Hepatocyte (in vitro differentiated cells): ENCODE results near the gene HSF2BP.

Experiments used
- EZH2phosphoT487 ChIP-seq: fragments of 200-600 bp; sonication (generic); IDR thresholded peaks from one replicate; pipeline ENCODE4 v1.6.1; 2018; ENCODE audit warnings: antibody characterized with exemption, mild to moderate bottlenecking, low read depth, moderate library complexity; ENCODE audit not compliant: unreplicated experiment, severe bottlenecking
- TF ChIP-seq, protein P1 (sequence below): fragments of 200-600 bp; sonication (generic); IDR thresholded peaks from 2 replicates; pipeline ENCODE4 v1.5.1; 2016; ENCODE audit warnings: antibody characterized with exemption, mild to moderate bottlenecking; ENCODE audit not compliant: poor library complexity

DNA sequence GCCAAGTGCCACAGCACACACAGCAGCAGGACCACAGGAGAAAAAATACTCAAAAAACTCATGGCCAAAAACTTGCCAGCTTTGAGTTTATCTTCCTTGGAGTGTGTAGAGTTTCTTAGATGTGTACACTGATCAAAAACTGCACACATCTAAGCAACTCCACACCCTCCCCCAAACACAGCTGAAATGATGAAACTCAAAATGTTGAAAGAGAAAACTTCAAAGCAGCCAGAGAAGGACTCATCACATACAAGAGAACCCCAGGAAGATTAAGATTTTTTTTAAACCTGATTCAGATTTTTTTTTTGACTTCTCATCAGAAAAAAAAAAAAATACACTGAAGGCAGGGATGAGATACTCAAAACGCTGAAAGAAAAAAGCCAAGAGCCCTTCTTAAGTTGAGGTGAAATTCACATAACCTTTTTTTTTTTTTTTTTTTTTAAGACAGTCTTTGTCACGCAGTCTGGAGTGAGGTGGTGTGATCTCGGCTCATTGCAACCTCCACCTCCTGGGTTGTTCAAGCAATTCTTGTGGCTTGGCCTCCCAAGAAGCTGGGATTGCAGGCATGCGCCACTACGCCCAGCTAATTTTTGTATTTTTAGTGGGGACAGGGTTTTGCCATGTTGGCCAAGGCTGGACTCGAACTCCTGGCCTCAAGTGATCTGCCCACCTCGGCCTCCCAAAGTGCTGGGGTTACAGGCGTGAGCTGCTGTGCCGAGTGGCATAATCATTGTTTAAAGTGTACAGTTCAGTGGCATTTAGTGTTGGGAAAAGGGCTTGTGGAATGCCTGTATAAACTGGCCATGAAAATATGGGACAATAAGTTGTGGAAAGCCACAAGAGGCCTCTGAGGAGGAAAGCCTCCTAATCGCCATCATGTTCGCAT, 38.7 kb upstream of the HSF2BP start:
- TF ChIP-seq, protein P1, sequence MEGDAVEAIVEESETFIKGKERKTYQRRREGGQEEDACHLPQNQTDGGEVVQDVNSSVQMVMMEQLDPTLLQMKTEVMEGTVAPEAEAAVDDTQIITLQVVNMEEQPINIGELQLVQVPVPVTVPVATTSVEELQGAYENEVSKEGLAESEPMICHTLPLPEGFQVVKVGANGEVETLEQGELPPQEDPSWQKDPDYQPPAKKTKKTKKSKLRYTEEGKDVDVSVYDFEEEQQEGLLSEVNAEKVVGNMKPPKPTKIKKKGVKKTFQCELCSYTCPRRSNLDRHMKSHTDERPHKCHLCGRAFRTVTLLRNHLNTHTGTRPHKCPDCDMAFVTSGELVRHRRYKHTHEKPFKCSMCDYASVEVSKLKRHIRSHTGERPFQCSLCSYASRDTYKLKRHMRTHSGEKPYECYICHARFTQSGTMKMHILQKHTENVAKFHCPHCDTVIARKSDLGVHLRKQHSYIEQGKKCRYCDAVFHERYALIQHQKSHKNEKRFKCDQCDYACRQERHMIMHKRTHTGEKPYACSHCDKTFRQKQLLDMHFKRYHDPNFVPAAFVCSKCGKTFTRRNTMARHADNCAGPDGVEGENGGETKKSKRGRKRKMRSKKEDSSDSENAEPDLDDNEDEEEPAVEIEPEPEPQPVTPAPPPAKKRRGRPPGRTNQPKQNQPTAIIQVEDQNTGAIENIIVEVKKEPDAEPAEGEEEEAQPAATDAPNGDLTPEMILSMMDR: no peak
- no peak for TF ChIP-seq EZH2phosphoT487
